Caco-2 (cell line): ENCODE results near the gene GRIK3. TPM values are rescaled to one million over a fixed set of nuclear protein-coding genes. Genes with fewer than 3 reads are reported as not detected.

Experiments used
- BruUV-seq: library from RNA; stranded (reverse); fragments of 400-500 nt; replicated peaks from 2 replicates; lab custom pipeline; 2021; lab: Mats Ljungman, UMichigan
- CTCF ChIA-PET: fragments of 300-600 bp; sonication (Branson Sonifier 250); formaldehyde crosslinking; loops from one replicate; lab custom pipeline; 2022; ENCODE audit warnings: antibody characterized with exemption; lab: Charles Lee
- POLR2A ChIA-PET: fragments of 300-600 bp; sonication (Branson Sonifier 250); formaldehyde crosslinking; loops from one replicate; lab custom pipeline; 2022; ENCODE audit warnings: antibody characterized with exemption; lab: Charles Lee
- DNase-seq, 2 experiments: peaks; one replicate each; pipeline versions ENCODE4 v3.0.0 to v3.0.0-alpha.2; 2020 to 2022
- H3K27me3 ChIP-seq: replicated peaks from 2 replicates; pipeline ENCODE4 v1.6.0; 2011; ENCODE audit warnings: low read length; ENCODE audit not compliant: control insufficient read depth, insufficient read depth
- H3K36me3 ChIP-seq: 2 replicates; pipeline ENCODE4 v1.5.1; 2011; ENCODE audit warnings: low read length; ENCODE audit not compliant: control insufficient read depth, insufficient read depth
- H3K4me1 ChIP-seq: fragments of 250-450 bp; sonication (Bioruptor Pico); 2 replicates; pipeline ENCODE4 v1.5.1; 2020; ENCODE audit warnings: mild to moderate bottlenecking
- H3K4me3 ChIP-seq: 2 replicates; pipeline ENCODE4 v1.5.1; 2011; ENCODE audit warnings: low read depth, mild to moderate bottlenecking, control low read depth, low read length
- H3K9me3 ChIP-seq: fragments of 250-450 bp; sonication (Bioruptor Pico); 2 replicates; pipeline ENCODE4 v1.5.1; 2020; ENCODE audit warnings: mild to moderate bottlenecking, moderate library complexity
- H3K27ac Mint-ChIP-seq: one replicate; pipeline ENCODE4 v1.8.0; 2022; ENCODE audit warnings: mixed read lengths; ENCODE audit not compliant: unreplicated experiment
- H3K27me3 Mint-ChIP-seq: one replicate; pipeline ENCODE4 v1.8.0; 2022; ENCODE audit warnings: mixed read lengths; ENCODE audit not compliant: insufficient read depth, unreplicated experiment
- H3K36me3 Mint-ChIP-seq: one replicate; pipeline ENCODE4 v1.8.0; 2022; ENCODE audit warnings: mild to moderate bottlenecking, mixed read lengths; ENCODE audit not compliant: insufficient read depth, unreplicated experiment
- H3K4me1 Mint-ChIP-seq: one replicate; pipeline ENCODE4 v1.8.0; 2022; ENCODE audit warnings: low read depth, mixed read lengths; ENCODE audit not compliant: unreplicated experiment
- H3K4me3 Mint-ChIP-seq: one replicate; pipeline ENCODE4 v1.8.0; 2022; ENCODE audit warnings: mild to moderate bottlenecking, moderate library complexity, mixed read lengths; ENCODE audit not compliant: unreplicated experiment
- H3K9me3 Mint-ChIP-seq: one replicate; pipeline ENCODE4 v1.8.0; 2022; ENCODE audit warnings: mixed read lengths; ENCODE audit not compliant: unreplicated experiment
- CTCF ChIP-seq, 2 experiments: fragments of 200-600 bp in 1 of 2; IDR thresholded peaks; 1 replicate in 1 of 2; 2 replicates in 1 of 2; pipeline versions ENCODE4 v1.5.1 to v1.8.0; 2011 to 2022; ENCODE audit warnings: antibody characterized with exemption in 1 of 2, control low read depth in 1 of 2, inconsistent platforms in 1 of 2, low read depth in 1 of 2, low read length in 1 of 2, mild to moderate bottlenecking in 1 of 2, moderate library complexity in 1 of 2; ENCODE audit not compliant: insufficient read depth in 1 of 2, severe bottlenecking in 1 of 2, unreplicated experiment in 1 of 2
- intact Hi-C: fragments of 100-400 bp; cut with micrococcal nuclease; formaldehyde crosslinking; loops from one replicate; pipeline ENCODE4 v1.10.0; 2022; ENCODE audit not compliant: unreplicated experiment
- total RNA-seq: library from RNA; stranded (reverse); gene quantifications from 2 replicates; pipeline ENCODE4 v1.2.3, GENCODE V29; 2022

The GRIK3 gene
- total RNA-seq, 1 experiment from 2014 or later = not detected

DNA sequence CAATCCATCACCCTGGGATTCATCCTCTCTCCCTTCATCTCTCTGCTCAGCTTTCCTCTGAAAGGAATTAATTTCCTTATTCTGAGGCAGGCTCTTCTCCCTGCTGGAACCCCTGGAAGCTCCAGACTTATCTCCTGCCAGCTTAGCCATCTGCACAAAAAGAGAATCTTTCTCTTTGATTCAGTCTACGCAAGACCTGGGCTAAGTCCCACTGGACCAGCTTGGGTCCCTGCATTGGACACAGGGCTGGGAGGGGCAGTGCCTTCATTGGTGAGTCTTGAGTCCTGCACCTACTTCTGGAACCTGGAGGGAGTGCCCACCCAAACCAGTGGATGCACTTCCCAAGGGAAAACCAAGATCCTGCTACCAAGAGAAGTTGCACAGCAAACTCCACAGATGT lies 279.9 kb downstream of the GRIK3 start:
- peaks cover 7% of the 10 kb centered on the region for H3K27me3 Mint-ChIP-seq
- Histone ChIP-seq H3K4me1 (no peaks in the 10 kb centered on the region), H3K27me3 (no peaks in the 10 kb centered on the region), H3K36me3 (no peaks in the 10 kb centered on the region), H3K4me3 (no peak overlapping the region), H3K9me3 (no peaks in the 10 kb centered on the region)
- intact Hi-C loops = no loop called here
- TF ChIP-seq CTCF (IDR thresholded peaks at IDR 0.05; ENCODE audit: insufficient read depth in 1 of 2, low read depth in 1 of 2, low read length in 1 of 2, severe bottlenecking in 1 of 2, unreplicated experiment in 1 of 2) = no peak
- no peaks in the 10 kb centered on the region for H3K9me3 Mint-ChIP-seq
- no peaks in the 10 kb centered on the region for H3K4me1 Mint-ChIP-seq
- POLR2A ChIA-PET = no interaction called here
- no TSS peak for BruUV-seq
- DNase-seq = no peak
- CTCF ChIA-PET = no interaction called here
- H3K4me3 Mint-ChIP-seq = no peak overlapping the region
- no peaks in the 10 kb centered on the region for H3K36me3 Mint-ChIP-seq
- no peak overlapping the region for H3K27ac Mint-ChIP-seq

DNA sequence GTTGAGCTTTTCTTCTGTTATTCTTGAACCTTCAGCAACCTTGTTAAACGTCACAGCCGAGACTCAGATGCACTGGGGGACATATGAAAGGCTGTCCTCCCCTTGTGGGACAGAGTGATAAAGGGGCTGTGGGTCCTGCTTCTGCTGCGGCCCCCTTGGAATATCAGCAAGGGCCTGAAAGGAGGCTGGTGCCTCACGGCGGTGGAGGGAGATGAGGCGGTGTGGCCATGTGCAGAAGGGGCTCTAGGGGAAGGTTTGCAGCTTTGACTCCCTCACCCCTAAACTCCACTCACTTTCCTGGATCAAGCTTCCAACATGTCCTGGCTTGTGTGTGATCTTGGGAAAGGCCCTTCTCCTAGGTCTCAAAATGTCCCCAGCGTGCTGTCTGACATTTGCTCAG lies 280.9 kb downstream of the GRIK3 start:
- Mint-ChIP-seq H3K4me1 (no peaks in the 10 kb centered on the region), H3K9me3 (no peaks in the 10 kb centered on the region), H3K4me3 (no peak overlapping the region), H3K27ac (no peak overlapping the region), H3K36me3 (no peaks in the 10 kb centered on the region), H3K27me3 (peaks cover 9% of the 10 kb centered on the region)
- Histone ChIP-seq H3K9me3 (no peaks in the 10 kb centered on the region), H3K27me3 (no peaks in the 10 kb centered on the region), H3K36me3 (no peaks in the 10 kb centered on the region), H3K4me1 (no peaks in the 10 kb centered on the region), H3K4me3 (no peak overlapping the region)
- no TSS peak for BruUV-seq
- ChIA-PET CTCF (no interaction called here), POLR2A (no interaction called here)
- intact Hi-C loops = no loop called here
- no peak for TF ChIP-seq CTCF (IDR thresholded peaks at IDR 0.05; ENCODE audit: insufficient read depth in 1 of 2, low read depth in 1 of 2, low read length in 1 of 2, severe bottlenecking in 1 of 2, unreplicated experiment in 1 of 2)
- no peak for DNase-seq

- Mint-ChIP-seq H3K4me1 (no peaks in the 10 kb centered on the region), H3K36me3 (no peaks in the 10 kb centered on the region), H3K9me3 (no peaks in the 10 kb centered on the region), H3K27me3 (peaks cover 11% of the 10 kb centered on the region), H3K27ac (no peak overlapping the region), H3K4me3 (no peak overlapping the region)
- intact Hi-C loops = no loop called here
- Histone ChIP-seq H3K27me3 (no peaks in the 10 kb centered on the region), H3K9me3 (no peaks in the 10 kb centered on the region), H3K4me3 (no peak overlapping the region), H3K36me3 (no peaks in the 10 kb centered on the region), H3K4me1 (no peaks in the 10 kb centered on the region)
- DNase-seq = no peak
- ChIA-PET POLR2A (no interaction called here), CTCF (no interaction called here)
- BruUV-seq = no TSS peak
- no peak for TF ChIP-seq CTCF (IDR thresholded peaks at IDR 0.05; ENCODE audit: insufficient read depth in 1 of 2, low read depth in 1 of 2, low read length in 1 of 2, severe bottlenecking in 1 of 2, unreplicated experiment in 1 of 2)
Observed at GRCh38 chr1:36752891-36753361, 281.4 kb downstream of the GRIK3 start.
